ENCODE results near the gene GRIN1.
"Not testable (repeated sequence)": the region's sequence is repeated elsewhere in the genome, so short reads cannot be mapped to it uniquely, and the experiment has no call there.

GRIN1 gene

DNA sequence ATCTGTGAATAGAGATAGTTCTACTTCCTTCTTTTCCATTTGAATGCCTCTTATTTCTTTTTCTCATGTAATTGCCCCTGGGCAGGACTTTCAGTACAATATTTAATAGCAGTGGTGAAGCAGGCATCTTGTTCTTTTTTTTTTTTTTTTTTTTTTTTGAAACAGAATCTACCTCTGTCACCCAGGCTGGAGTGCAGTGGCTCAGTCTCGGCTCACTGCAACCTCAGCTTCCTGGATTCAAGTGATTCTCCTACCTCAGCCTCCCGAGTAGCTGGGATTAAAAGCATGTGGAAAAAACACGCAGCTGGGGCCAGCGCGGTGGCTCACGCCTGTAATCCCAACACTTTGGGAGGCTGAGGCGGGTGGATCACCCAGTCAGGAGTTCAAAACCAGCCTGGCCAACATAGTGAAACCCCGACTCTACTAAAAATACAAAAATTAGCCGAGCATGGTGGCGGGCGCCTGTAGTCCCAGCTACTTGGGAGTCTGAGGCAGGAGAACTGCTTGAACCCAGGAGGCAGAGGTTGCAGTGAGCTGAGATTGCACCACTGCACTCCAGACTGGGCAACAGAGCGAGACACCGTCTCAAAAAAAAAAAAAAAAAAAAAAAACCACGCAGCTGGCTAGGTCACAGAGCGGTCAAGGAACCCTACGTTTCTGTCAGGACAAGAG, 16.0 kb upstream of the GRIN1 start:
- not testable (repeated sequence) for H3K36me3 ChIP-seq (ENCODE audit: insufficient read depth, low read length); H3K4me3 ChIP-seq (ENCODE audit: low read depth, low read length, poor library complexity, severe bottlenecking); H4K20me1 ChIP-seq (ENCODE audit: insufficient read depth, low read length); H3K9me2 ChIP-seq (ENCODE audit: low read depth, low read length); H3F3A ChIP-seq (ENCODE audit: insufficient read depth, low read length); H3K27me3 ChIP-seq (ENCODE audit: insufficient read depth, low read length); H3K9me3 ChIP-seq (ENCODE audit: low read length); H3K79me2 ChIP-seq (ENCODE audit: insufficient read depth, low read length); H3K9ac ChIP-seq (ENCODE audit: low read length); H2AFZ ChIP-seq (ENCODE audit: low read length)
- Histone ChIP-seq H3K27ac (ENCODE audit: low read depth, low read length, poor library complexity, severe bottlenecking) (peak overlapping the region; percentile 85), H3K4me2 (ENCODE audit: low read length) (peak overlapping the region; percentile 48), H3K4me1 (ENCODE audit: insufficient read depth, low read length, severe bottlenecking) (peaks cover 59% of the 10 kb centered on the region)

DNA sequence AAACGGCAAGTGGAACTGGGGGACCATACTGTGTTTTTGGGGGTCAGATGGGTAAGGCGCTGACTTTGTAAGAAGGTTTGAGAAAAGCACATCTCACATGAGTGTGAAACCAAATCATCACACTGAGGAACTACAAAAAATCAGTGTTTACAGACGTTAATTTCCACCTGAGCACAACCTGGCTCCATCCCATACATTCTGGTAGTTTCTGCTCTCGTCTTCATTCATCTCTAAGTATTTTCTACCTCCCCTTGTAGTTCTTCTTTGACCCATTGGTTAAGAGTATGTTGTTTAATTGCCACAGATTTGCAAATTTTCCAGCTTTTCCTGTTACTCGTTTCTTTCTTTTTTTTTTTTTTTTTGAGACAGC, 15.5 kb upstream of the GRIN1 start:
- Histone ChIP-seq H2AFZ (ENCODE audit: low read length) (no peak overlapping the region), H4K20me1 (ENCODE audit: insufficient read depth, low read length) (no peaks in the 10 kb centered on the region), H3K27me3 (ENCODE audit: insufficient read depth, low read length) (no peaks in the 10 kb centered on the region), H3K4me3 (ENCODE audit: low read depth, low read length, poor library complexity, severe bottlenecking) (no peak overlapping the region), H3K36me3 (ENCODE audit: insufficient read depth, low read length) (no peaks in the 10 kb centered on the region), H3K9me2 (ENCODE audit: low read depth, low read length) (no peaks in the 10 kb centered on the region), H3F3A (ENCODE audit: insufficient read depth, low read length) (no peaks in the 10 kb centered on the region), H3K9me3 (ENCODE audit: low read length) (no peaks in the 10 kb centered on the region), H3K27ac (ENCODE audit: low read depth, low read length, poor library complexity, severe bottlenecking) (peak overlapping the region; percentile 85), H3K9ac (ENCODE audit: low read length) (no peak overlapping the region), H3K4me1 (ENCODE audit: insufficient read depth, low read length, severe bottlenecking) (peaks cover 64% of the 10 kb centered on the region), H3K79me2 (ENCODE audit: insufficient read depth, low read length) (0 out of 2 replicates have a peak, but pooled peaks cover 6% of the 10 kb centered on the region), H3K4me2 (ENCODE audit: low read length) (peak overlapping the region; percentile 3; the same call in 1 of the 2 replicates)
- no peak for TF ChIP-seq EZH2 (IDR thresholded peaks at IDR 0.05; ENCODE audit: borderline replicate concordance, low read length)
- TF ChIP-seq, protein P1, sequence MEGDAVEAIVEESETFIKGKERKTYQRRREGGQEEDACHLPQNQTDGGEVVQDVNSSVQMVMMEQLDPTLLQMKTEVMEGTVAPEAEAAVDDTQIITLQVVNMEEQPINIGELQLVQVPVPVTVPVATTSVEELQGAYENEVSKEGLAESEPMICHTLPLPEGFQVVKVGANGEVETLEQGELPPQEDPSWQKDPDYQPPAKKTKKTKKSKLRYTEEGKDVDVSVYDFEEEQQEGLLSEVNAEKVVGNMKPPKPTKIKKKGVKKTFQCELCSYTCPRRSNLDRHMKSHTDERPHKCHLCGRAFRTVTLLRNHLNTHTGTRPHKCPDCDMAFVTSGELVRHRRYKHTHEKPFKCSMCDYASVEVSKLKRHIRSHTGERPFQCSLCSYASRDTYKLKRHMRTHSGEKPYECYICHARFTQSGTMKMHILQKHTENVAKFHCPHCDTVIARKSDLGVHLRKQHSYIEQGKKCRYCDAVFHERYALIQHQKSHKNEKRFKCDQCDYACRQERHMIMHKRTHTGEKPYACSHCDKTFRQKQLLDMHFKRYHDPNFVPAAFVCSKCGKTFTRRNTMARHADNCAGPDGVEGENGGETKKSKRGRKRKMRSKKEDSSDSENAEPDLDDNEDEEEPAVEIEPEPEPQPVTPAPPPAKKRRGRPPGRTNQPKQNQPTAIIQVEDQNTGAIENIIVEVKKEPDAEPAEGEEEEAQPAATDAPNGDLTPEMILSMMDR (IDR thresholded peaks at IDR 0.05; ENCODE audit: low read length): no peak

DNA sequence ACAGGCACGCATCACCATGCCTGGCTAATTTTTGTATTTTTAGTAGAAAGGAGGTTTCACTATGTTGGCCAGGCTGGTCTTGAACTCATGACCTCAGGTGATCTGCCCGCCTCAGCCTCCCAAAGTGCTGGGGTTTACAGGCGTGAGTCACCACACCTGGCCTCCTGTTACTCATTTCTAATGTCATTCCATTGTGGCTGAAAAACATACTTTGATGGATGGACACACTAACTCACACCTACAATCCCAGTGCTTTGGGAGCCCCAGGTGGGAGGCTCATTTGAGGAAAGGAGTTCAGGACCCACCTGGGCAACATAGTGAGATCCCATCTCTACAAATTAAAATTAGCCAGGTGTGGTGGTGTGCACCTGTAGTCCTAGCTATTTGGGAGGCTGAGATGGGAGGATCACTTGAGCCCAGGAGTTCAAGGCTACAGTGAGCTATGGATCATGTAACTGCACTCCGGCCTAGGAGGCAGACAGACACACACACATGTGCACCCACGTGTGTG, 14.9 kb upstream of the GRIN1 start:
- peaks cover 64% of the 10 kb centered on the region for H3K4me1 ChIP-seq (ENCODE audit: insufficient read depth, low read length, severe bottlenecking)
- H3K9me2 ChIP-seq (ENCODE audit: low read depth, low read length); H3K79me2 ChIP-seq (ENCODE audit: insufficient read depth, low read length); H2AFZ ChIP-seq (ENCODE audit: low read length); H3K36me3 ChIP-seq (ENCODE audit: insufficient read depth, low read length); H3K27me3 ChIP-seq (ENCODE audit: insufficient read depth, low read length); H3K4me3 ChIP-seq (ENCODE audit: low read depth, low read length, poor library complexity, severe bottlenecking); H3K4me2 ChIP-seq (ENCODE audit: low read length); H4K20me1 ChIP-seq (ENCODE audit: insufficient read depth, low read length); H3F3A ChIP-seq (ENCODE audit: insufficient read depth, low read length); H3K9ac ChIP-seq (ENCODE audit: low read length); H3K9me3 ChIP-seq (ENCODE audit: low read length): not testable (repeated sequence)
- H3K27ac ChIP-seq (ENCODE audit: low read depth, low read length, poor library complexity, severe bottlenecking): peak overlapping the region; percentile 85

DNA sequence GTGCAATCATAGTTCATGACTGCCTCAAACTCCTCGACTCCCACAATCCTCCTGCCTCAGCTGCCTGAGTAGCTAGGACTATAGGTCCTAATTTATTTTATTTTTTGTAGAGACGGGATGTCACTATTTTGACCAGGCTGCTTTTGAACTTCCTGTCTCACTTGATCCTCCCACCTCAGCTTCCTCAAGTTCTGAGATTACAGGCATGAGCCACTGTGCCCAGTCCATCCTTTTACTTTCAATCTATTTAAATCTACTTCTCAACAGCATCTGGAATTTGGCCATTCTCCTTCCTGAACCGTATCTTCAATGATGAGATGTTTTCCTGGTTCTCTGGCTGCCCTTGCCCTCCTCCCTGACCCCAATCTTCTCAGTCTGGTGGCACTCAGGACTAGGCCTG, 12.2 kb upstream of the GRIN1 start:
- peak overlapping the region; percentile 86 for H3K9ac ChIP-seq (ENCODE audit: low read length)
- TF ChIP-seq, protein P1 (IDR thresholded peaks at IDR 0.05; ENCODE audit: low read length): no peak
- no peak for TF ChIP-seq EZH2 (IDR thresholded peaks at IDR 0.05; ENCODE audit: borderline replicate concordance, low read length)
- no peak overlapping the region for H2AFZ ChIP-seq (ENCODE audit: low read length)
- H3K79me2 ChIP-seq (ENCODE audit: insufficient read depth, low read length): 0 out of 2 replicates have a peak, but pooled peaks cover 6% of the 10 kb centered on the region
- H3K27me3 ChIP-seq (ENCODE audit: insufficient read depth, low read length): no peaks in the 10 kb centered on the region
- peak overlapping the region; percentile 96 for H3K4me2 ChIP-seq (ENCODE audit: low read length)
- H4K20me1 ChIP-seq (ENCODE audit: insufficient read depth, low read length): no peaks in the 10 kb centered on the region
- H3K9me2 ChIP-seq (ENCODE audit: low read depth, low read length): no peaks in the 10 kb centered on the region
- no peaks in the 10 kb centered on the region for H3F3A ChIP-seq (ENCODE audit: insufficient read depth, low read length)
- peak overlapping the region; percentile 85 for H3K4me3 ChIP-seq (ENCODE audit: low read depth, low read length, poor library complexity, severe bottlenecking)
- H3K36me3 ChIP-seq (ENCODE audit: insufficient read depth, low read length): no peaks in the 10 kb centered on the region
- H3K27ac ChIP-seq (ENCODE audit: low read depth, low read length, poor library complexity, severe bottlenecking): peak overlapping the region; percentile 90
- H3K4me1 ChIP-seq (ENCODE audit: insufficient read depth, low read length, severe bottlenecking): peaks cover 57% of the 10 kb centered on the region
- H3K9me3 ChIP-seq (ENCODE audit: low read length): no peaks in the 10 kb centered on the region

Data from OCI-LY1 (cell line).